Non-pigmented ciliary epithelial cell (primary cell): ENCODE data around the gene EARS2.
"Not testable (repeated sequence)": the region's sequence is repeated elsewhere in the genome, so short reads cannot be mapped to it uniquely, and the experiment has no call there.

Source experiments
- DNase-seq: peaks from one replicate; pipeline ENCODE4 v3.0.0-alpha.2; 2010; ENCODE audit warnings: low read depth

EARS2 gene

DNA sequence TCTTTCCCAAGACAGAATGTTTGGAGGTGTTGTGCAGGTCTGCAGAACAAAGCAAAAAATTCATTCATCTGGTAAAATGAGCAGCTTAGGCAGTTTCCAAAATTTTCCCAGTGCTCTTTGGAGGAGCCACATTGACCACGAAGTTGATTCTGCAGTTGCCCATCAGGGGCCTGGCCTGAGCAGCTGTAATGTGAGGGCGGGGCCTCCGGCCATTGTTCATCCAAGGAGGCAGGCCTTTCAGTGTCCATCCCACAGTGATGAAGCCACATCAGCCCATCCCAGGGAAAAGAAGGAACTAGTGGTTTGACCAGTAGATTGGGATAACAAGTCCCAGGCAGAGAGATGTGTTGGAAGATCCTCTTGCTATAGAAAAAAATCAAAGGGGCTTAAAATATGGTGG, 10.5 kb upstream of the EARS2 start:
- no peak for DNase-seq

DNA sequence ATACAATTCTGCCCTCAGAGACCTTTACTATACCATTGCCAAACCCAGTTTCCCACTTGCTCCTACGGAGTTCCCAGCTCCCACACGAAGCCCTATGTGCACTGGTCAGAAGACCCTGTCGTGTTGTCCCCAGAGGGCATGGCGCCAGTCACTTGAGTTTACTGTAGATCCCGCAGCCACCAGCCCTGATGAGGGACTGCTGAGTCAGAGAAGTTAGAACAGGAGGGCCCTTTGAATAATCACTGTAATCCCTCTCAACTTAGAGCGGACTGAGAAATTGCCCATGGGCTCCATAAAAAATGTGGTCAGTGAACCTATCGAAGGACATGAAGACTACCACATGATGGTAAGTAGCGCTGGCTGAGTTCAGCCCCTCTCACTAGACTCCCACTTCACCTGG, 9.6 kb upstream of the EARS2 start:
- no peak for DNase-seq

DNA sequence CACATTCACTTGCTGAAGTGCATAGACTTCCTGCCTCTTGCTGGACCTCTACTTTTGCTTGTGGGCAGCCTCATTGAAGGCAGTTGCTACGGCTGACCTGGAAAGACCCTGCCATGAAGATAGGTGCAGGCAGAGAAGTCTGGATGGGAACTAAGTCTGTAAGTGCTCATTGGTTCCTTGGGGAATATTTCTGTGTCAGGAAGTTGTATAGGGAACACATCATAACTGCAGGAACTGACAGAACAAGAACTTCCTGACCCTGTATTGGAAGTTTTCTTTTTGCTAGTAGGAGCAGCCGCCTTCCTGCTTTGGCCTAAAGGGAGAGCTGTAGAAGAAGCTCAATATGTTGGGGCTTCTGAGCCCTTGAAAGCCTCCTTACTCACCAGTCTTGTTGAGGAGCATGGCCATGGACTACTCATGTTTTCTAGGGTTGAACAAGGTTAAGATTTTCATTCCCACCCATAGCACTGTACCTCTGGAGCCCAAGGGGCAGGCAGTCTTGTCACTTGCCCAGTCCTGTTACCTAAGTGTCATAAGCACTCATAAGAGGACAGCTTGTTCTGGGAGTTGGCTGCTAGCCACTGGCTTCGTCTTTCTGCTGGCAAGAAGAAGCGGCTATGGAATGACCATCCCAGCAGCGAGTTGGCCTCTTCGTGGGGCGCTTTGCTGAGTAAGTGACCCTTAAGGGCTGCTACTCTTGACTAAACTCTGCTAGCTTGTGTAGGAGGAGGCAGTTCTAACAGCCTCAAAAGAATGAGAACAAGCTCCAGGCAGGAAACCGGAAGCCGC, 7.6 kb upstream of the EARS2 start:
- DNase-seq: no peak

DNA sequence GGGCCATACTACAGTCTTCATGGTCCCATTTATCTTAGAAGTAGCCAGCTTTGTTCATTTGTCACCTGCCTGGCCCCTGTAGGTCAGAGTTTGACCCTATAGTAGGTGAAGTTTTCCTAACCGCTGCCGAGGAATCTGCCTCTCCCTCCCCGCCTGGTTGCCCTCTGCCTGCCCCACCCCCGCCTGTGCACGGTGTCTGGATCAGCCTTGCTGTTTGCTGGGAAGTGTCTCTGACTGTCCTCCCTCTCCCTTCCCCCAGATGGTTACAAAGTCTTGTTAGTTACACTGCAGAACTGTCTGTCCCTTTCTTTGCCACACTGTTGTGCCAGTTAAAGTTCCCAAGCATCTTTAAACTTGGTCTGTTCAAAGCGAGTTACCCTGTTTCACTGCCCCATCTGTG, 6.0 kb upstream of the EARS2 start:
- no peak for DNase-seq

DNA sequence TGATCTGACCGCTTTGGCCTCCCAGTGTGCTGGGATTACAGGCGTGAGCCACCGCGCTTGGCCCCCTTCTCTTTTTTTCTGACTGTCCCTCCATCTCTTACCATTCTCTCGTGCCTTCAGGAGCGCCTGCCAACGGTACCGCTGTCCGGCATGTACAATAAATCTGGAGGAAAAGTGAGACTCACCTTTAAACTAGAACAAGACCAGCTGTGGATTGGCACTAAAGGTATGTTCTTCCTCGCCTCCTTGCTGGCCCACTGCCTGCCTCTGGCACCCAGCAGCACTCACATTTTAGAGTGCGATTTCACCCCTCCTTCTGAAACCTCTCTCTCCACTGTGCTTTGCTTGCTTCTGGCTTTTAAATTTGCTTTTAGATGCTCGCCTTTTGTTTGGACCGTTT, 5.4 kb upstream of the EARS2 start:
- no peak for DNase-seq

DNA sequence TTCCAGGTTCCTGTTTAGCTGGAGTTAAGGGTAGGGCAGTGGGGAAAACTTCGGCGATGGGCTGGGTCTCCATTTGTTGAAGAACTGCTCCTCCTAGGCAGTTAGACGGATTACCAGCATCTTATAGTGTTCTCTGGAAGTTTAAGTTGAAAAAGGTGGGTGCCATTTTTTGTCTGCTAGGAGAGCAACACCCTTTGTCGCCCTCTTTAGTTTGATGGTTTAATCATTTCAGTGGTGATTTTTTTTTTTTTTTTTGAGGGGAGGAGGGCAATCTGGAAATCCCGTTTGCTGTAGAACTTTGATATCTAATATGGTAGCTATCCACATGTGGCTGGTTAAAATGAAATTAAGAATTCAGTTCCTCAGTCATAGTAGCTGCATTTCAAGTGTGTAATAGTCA, 4.4 kb upstream of the EARS2 start:
- DNase-seq: no peak

DNA sequence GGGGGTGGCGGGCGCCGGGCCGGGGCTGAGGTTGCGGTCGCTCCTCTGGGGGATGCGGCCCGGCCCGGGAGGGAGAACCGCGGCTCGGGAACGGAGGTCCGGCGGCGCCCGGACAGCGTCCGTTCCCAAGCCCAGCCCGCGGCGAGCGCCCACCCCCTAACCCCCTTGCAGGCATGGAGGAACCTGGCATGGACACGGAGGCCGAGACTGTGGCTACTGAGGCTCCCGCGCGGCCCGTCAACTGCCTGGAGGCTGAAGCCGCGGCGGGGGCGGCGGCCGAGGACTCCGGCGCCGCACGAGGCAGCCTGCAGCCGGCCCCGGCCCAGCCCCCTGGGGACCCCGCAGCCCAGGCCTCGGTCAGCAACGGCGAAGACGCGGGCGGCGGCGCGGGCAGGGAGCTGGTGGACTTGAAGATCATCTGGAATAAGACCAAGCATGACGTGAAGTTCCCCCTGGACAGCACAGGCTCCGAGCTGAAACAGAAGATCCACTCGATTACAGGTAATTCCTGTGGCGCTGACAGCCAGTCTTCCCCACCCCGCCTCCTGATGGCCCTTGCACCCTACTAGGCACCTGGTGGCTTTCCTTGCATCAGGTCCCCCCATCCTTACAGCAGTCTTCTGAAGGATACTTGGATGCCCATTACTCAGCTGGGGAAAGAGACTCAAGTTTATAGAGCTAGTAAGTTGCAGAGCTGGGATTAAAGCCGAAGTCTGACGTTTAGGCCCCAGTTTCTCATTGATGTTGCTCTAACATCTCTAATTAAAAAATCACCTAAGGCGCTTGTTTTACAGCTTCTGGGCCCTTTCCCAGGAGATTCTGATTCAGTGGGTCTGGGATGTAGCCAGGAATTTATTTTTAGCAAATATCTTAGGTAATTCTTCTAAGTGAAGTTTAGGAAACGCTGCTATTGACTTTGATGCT, 891 bp upstream of the EARS2 start:
- DNase-seq: no peak

DNA sequence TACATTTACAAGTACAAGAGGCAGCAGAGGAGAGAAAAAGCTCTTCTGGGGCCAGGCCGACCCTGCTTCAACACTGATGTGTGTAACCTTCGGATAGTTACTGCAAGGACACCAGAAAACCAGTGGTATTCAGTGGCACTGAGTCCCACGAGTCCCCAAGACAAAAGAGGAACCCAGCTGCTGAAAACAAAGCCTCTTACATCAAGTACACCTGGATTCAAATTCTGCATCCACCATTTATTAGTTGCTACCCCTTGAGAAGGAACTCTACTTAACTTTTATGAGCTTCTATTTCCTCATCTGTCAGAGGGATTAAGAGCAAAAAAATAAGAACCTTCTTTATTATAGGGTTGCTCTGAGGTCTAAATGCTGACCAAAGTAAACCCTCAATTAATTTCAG, 2.6 kb downstream of the EARS2 start:
- DNase-seq: no peak

DNA sequence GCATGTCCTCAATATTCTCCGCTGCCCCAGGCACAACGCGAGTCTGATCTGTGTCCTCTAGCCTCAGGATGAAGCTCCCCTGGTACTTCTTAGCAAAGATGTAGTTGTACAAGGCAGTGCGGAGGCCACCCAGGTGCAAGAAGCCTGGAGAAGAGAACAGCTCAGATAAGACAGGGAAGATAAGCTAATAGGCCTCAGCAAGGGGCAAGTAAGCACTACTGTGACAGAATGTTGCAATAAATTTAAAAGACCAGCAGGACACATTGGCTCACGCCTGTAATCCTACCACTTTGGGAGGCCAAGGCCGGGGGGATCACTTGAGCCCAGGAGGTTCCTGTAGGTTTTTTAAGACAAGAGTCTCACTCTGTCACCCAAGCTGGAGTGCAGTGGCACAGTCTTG, 5.0 kb downstream of the EARS2 start:
- DNase-seq: no peak

DNA sequence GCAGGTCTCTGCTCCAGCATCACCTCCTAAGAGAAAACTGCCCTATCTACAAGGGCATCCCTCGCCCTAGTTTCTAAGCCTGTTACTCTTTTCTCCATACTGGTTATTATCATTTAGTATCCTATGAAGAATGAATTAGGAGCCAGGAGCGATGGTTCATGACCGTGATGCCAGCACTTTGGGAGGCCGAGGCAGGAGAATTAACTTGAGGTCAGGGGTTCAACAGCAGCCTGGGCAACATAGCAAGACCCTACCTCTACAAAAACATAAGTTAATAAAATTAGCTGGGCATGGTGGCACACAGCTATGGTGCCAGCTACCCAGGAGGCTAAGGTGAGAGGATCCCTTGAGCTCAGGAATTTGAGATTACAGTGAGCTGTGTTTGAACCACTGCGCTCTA, 7.2 kb downstream of the EARS2 start:
- DNase-seq: no peak

DNA sequence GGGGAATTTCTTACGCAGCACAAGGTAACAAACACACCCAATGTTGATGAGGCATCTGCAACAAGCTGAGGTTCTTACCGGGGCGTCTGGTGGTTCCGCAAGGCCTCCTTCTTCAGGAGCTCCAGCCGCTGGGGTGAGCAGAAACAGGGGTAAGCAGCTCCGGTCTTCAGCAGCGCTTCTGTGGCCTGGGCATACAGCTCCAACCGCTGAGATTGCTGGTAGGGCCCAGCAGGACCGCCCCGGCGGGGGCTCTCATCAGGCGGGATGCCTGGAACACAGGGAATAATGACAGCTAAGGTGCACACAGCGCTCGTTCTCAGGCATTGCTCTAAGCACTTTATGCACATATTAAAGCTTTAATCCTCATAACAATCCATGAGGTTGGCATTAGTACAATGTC, 12.7 kb downstream of the EARS2 start:
- no peak for DNase-seq

DNA sequence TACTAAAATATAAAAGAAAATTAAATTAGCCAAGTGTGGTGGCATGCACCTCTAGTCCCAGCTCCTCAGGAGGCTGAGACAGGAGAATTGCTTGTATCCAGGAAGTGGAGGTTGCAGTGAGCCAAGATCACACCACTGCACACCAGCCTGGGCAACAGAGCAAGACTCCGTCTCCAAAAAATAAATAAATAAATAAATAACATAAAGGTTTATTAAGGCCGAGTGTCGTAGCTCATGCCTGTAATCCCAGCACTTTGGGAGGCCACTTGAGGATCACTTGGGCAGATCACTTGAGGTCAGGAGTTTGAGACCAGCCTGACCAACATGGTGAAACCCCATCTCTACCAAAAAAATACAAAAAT, 16.4 kb downstream of the EARS2 start:
- not testable (repeated sequence) for DNase-seq

DNA sequence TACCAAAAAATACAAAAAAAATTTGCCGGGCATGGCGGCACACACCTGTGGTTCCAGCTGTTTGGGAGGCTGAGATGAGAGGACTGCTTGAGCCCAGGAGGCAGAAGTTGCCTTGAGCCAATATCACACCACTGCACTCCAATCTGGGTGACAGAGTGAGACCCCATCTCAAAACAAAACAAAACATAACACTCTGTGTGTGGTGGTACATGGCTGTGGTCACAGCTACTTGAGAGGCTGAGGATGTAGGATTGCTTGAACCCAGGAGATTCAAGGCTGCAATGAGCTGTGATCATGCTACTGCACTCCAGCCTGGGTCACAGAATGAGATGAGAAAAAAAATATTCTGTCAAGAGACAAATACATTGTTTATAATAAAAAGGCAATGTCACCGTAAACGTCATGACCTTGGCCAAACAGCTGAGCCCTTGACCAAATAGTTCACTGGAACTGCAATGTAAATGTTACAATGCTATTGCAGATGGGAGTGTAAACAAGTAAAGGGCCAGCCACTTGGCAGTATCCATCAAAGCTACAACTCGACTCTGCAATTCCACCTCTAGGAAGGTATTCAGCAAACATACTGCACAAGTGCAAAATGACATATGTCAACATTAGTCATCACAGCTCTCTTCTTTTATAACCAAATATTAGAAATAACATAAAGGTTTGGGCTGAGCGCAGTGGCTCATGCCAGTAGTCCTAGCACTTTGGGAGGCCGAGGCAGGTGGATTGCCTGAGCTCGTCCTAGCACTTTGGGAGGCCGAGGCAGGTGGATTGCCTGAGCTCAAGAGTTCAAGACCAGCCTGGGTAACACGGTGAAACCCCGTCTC, 16.9 kb downstream of the EARS2 start:
- DNase-seq: no peak

DNA sequence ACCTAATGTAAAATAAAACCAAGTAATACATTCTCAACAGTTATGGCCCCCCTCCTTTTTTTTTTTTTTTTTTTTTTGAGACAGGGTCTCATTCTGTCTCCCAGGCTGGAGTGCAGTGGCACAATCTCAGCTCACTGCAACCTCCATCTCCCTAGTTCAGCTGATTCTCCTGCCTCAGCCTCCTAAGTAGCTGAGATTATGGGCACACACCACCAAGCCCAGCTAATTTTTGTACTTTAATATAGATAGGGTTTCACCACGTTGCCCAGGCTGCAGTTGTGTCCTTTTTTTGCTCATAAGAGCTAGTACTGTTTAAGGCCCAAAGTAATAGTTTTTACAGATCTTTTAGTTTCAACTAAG, 18.3 kb downstream of the EARS2 start:
- no peak for DNase-seq

DNA sequence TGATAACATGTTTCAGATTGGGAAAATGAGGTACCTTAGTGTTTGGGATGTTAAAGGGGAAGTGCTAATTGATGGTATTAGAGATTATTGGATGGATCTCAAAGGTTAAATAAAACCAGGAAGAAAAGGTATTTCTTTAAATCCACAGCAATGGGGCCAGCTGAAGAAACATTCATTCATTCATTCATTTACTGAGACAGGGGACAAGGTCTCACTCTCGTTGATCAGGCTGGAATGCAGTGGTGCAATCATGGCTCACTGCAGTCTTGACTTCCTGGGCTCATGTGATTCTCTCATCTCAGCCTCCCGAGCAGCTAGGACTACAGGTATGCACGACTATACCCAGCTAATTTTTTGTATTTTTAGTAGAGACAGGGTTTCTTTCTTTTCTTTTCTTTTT, 19.8 kb downstream of the EARS2 start:
- DNase-seq: no peak

DNA sequence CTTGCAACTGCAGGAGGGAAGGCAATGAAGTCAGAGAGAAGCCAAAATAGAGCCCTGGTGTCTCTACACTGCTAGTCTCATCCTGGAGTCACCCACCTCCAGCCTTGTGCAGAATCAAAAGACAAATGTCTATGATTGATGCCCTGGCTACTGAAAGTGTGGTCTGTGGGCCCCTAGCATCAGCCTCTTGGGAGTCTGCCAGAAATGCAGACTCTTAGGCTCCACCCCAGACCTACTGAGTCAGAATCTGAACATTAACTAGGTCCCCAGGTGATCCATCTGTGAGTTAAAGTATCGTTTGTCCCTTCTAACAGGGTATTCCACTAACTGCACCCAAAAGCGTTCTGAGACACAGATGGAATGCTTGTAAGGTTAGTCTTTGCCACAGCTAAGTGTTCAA, 21.2 kb downstream of the EARS2 start:
- DNase-seq: no peak

DNA sequence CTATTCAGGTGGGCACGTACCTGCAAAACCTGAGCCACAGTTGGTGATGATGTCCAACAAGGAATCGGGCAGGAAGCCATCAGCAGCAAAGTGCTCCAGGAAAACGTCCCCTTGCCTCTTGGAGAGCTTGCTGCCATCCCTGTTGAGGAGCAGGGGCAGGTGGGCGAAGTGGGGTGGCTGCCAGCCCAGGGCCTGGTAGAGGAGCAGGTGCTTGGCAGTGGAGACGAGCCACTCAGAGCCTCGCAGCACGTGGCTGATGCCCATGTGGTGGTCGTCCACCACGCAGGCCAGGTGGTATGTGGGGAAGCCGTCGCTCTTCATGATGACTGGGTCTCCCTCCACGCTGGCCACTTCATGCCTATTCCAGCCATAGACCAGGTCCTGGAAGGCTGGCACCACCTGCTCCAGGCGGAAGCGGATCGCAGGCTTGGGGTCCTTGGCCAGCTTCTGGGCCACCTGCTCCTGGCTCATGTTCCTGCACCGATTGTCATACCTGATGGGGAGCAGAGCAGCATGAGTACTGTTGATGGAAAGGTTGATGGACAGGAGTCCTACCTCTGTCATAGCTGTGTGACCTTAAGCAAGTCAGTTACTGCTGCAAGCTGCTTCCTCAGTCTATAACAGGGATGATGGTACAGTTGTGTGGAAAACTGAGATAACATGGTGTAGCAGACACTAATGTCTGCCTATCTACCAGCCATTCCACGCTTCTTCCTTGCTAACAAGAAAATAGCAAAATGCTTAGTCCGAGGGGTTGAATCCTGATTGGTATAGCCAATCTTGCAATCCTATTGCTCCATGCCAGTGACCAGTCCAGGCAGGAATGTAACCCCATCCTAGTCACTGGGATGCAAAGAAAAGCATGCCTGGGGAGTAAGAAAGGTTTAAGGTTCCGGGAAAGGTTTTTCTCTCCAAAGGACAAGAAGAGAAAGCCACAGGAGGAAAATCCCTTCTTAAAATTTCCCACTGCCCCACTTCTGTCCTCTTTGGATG, 22.0 kb downstream of the EARS2 start:
- no peak for DNase-seq

DNA sequence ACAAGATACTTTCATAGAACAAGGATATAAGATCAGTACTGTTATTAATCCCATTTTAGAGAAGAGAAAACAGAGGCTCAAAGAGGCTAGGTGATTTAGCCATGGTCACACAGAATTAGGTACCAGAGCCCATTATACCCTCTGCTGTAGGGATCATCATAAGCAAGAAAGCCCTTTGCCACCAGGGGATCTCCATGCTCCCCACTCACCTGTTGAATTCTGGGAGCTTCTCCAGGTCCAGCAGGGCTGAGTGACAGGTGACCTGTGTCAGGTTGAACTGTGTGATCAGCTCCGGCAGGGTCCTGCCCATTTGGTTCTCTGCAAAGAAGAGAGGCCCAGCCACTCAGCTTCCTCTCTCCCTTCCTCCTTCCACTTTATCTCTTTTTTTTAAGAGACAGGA, 24.7 kb downstream of the EARS2 start:
- DNase-seq: no peak

DNA sequence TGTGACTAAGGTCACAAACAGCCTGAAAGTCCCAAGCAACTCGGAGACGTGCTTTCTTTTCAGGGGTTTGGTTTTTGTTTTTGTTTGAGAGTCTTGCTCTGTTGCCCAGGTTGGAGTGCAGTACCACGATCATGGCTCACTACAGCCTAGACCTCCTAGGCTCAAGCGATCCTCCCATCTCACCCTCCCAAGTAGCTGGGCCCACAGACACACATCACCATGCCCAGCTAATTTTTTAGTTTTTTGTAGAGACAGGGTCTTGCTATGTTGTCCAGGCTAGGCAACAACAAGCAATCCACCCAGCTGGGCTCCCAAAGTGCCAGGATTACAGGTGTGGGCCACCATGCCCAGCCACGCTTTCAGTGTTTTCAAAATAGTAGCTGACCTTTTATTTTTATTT, 27.1 kb downstream of the EARS2 start:
- DNase-seq: no peak

DNA sequence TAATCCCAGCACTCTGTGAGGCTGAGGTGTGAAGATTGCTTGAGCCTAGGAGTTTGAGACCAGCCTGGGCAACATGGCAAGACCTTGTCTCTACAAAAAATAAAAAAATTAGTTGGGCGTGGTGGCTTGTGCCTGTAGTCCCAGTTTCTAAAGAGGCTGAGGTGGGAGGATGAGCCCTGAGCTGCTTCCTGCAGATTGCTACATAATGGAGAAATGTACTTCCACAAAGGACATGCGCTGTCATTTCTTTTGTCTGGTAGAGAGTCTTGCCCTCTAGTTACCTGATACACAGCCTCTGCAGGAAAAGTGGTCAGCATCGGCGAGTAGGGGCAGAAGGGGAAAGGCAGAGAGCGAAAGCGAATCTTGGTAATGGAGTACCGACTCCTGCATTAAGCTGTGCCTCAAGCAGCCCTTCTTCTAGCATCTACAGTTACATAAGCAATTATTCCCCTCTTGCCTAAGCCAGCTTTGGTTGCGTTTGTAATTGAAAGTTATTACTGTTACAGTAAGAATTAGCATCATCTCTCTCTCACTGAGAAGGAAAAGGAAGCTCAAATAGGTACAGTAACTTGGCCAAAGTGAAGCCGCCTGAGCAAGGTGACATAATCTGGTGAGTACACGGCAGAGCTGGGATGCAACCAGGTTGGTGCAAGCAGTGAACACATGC, 28.4 kb downstream of the EARS2 start:
- no peak for DNase-seq
